A549 (cell line): ENCODE data around the gene VIPR2.

Source experiments
- CTCF ChIP-seq: fragments of >200 bp; sonication (Bioruptor Twin); formaldehyde crosslinking; IDR thresholded peaks from 3 replicates; pipeline ENCODE4 v1.5.1; 2016
- JUN ChIP-seq, 2 experiments: fragments of >200 bp; sonication (Bioruptor Twin); formaldehyde crosslinking; IDR thresholded peaks; 2 replicates in 1 of 2; 3 replicates in 1 of 2; pipeline ENCODE4 v1.6.1; 2016 to 2017
- POLR2A ChIP-seq: IDR thresholded peaks from 2 replicates; pipeline ENCODE4 v1.6.1; 2012; ENCODE audit warnings: mild to moderate bottlenecking, low read length
- REST ChIP-seq: fragments of 200-600 bp; sonication (generic); IDR thresholded peaks from 2 replicates; pipeline ENCODE4 v1.6.1; 2016; ENCODE audit warnings: antibody characterized with exemption, mild to moderate bottlenecking, moderate library complexity
- RFX5 ChIP-seq: fragments of 450-650 bp; IDR thresholded peaks from 2 replicates; pipeline ENCODE4 v1.7.1; 2014; ENCODE audit warnings: antibody characterized with exemption, mild to moderate bottlenecking, moderate library complexity

GRCh38 chr7:159149488-159149887 lies 4.8 kb upstream of the VIPR2 start:
- TF ChIP-seq REST (no peak), POLR2A (no peak), CTCF (no peak), RFX5 (no peak), JUN (IDR thresholded peaks at IDR 0.05) (no peak)
